ENCODE measurements around the gene MAPKAPK3. TPM values are rescaled to one million over a fixed set of nuclear protein-coding genes. Genes with fewer than 3 reads are reported as not detected.

Gene MAPKAPK3
- total RNA-seq, 1 donor from 2014 or later, result 266 TPM

DNA sequence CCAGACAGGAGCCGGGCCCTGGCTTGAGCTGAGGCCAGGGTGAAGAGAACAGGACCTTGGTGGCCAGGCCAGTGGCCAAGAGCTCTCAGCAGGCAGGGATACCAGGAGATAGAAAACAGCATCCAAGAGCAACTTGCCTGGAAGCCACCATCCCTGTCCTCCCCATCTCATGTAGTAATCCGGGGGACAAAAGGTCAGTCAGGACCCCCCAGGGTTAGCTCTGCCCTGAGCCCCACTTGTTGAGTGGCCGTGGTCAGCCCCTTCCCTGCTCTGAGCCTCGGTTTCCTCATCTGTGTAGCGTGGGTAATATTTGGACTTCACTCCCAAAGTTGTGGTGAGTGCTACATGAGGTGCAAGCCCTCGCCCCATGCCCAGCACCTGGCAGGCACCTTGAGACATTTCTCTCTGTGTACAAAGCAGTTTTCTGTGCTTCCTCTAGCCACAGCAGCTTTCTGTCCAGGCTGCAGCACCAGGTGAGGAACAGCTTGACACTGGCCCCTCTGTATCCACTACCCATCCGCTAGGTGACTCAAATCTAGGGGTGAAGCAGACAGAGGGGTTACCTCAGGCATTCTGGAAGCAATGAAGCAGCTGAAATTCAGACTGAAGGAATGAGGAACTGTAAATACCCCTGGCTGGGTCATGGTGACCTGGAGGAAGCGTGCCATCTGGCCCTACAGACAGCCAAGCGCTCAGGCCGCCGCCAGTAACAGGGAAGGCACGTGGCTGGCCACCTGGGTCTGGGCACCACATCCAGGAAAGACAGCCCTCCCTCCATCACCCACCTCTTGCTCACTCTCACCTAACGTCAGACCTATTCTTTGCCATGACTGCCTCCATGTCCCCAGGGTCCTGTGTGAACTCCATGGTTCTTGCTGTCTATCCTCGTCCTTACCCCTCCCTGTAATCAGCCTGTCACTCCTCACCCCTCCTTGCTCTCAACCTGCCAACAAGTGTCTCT is 12.0 kb upstream of the MAPKAPK3 start:
- intact Hi-C loops (cut with DNase I), result no loop called here

GRCh38 chr3:50605901-50606326 is 11.0 kb upstream of the MAPKAPK3 start:
- intact Hi-C loops (cut with DNase I), result no loop called here
- DNase-seq (ENCODE audit: low spot score), result no peak

More for the DNA sequence above, 12.0 kb upstream of the MAPKAPK3 start:
- DNase-seq (ENCODE audit: low spot score), result no peak

DNA sequence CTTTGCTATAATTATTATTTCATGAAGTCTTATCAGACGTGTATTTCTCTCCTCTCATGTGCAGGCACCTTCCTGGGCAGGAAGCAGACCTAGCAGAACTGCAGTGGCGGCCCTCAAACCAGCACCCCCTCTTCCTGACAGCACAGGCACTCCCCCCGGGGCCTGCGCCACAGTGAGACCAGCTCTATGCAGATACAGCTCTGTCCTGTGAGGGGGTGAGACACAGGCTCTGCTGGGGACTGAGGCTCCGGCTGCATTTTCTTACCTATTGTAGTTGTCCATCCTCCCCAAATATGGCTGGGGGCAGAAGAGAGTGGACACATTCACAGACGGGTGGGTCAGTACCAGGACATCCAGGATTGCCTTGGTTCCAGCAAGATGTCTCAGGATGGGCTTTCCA is 10.4 kb upstream of the MAPKAPK3 start:
- no peak for DNase-seq (ENCODE audit: low spot score)
- intact Hi-C loops (cut with DNase I), result no loop called here

- no peak for DNase-seq (ENCODE audit: low spot score)
- intact Hi-C loops (cut with DNase I), result no loop called here
These were observed 9.5 kb upstream of the MAPKAPK3 start for GRCh38 chr3:50607271-50608091.

GRCh38 chr3:50608278-50608677 is 8.7 kb upstream of the MAPKAPK3 start:
- intact Hi-C loops (cut with DNase I), result no loop called here
- no peak for DNase-seq (ENCODE audit: low spot score)

DNA sequence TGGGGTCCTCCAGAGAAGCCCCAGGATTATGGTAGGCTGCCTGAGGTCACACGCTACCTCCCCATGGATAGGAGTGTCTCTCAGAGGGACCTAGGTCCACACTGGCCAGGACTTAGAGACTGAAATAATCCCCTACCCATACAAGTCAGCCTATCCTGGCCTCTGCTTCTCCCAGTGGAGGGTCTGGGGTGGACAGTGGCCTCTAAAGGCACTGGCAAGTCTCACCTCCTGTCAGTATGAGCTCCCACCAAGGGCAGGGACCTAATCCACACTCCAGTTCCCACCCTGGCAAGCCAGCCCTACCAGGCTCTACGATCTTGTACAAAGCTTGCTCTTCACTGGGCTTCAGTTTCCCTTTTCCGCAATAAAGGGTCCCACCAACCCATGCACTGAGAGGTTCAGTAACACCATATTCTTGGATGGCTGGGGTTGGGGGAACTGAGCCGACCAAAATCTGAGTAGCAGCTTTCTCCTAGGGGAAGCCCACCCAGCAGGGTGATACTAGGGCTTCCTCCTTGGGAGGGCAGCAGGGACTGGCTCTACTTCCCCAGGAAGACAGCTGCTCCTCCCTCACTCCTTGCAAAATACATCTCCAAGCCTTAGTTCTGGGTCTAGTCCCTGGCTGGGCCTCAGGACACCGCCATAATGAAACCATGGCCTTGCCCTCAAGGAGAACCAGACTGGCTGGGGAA is 7.7 kb upstream of the MAPKAPK3 start:
- DNase-seq (ENCODE audit: low spot score), result no peak
- intact Hi-C loops (cut with DNase I), result no loop called here

- intact Hi-C loops (cut with DNase I), result loop anchor here (5.0 kb wide), 2 partner anchors 92 to 257 kb away; partner anchors contain the start of genes CYB561D2 and NPRL2
- DNase-seq (ENCODE audit: low spot score), result no peak
These were observed 7.2 kb upstream of the MAPKAPK3 start for GRCh38 chr3:50609763-50610085.

DNA sequence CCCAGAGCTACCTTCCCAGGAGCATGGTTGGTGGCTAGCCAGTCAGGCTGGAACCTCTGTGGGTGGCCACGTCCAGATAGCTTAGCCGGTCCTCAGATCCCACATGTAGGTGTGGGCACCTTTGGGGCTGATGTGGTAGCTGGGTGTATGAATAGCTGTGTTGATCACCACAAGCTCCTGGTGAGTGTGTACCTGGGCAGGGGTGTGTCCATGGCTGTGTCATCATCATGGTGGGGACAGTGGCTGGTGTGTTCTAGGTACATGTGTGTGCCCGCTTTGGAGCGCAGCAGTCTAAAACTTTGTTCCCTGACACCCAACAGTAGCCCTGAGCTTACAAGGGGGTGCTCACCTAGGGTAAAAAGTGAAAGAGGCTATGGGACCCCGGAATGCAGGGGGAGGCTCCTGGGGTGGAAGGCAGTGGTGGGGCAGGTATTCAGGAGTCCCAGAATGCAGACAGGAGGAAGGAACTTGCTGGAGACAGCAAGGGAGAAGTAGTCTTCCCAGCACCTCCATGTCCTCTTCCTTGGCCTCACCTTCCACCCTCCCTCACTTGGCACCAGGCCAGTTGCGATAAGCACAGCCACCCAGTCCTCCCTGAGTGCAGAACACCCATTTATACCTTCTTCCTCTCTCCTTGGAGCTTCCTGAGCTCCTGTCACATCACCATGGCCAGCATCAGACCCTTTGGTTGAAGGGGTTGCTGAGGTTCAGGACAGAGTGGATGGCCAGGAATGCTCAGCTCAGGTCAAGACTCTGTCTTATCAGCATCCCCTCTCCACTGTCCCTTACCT is 6.6 kb upstream of the MAPKAPK3 start:
- intact Hi-C loops (cut with DNase I), result loop anchor here (5.0 kb wide), 2 partner anchors 93 to 258 kb away; partner anchors contain the start of genes CYB561D2 and NPRL2
- DNase-seq (ENCODE audit: low spot score), result no peak

DNA sequence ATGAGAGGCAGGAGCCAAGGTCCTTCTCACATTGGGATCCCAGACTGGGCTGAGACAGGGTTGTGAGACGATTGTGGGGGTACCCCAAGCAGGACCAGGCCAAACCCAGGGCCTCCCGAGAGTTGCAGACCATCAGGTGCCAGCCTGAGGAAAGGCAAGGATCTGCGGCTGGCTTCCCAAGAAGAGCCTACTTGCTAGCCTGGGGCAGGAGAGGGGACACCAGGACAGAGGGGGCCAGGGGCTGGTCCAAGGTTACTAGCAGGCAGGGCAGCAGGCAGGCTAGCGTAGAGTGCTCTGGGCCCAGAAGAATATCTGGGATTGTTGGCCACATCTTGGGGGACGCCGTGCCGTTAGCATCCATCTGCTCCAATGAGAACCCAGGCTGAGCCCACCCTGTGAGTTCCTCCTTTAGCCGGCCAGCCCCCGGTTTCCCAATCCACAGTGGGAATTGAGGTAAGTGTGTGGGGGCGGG is 5.9 kb upstream of the MAPKAPK3 start:
- DNase-seq (ENCODE audit: low spot score), result no peak
- intact Hi-C loops (cut with DNase I), result loop anchor here (5.0 kb wide), 2 partner anchors 94 to 259 kb away; partner anchors contain the start of genes CYB561D2 and NPRL2

DNA sequence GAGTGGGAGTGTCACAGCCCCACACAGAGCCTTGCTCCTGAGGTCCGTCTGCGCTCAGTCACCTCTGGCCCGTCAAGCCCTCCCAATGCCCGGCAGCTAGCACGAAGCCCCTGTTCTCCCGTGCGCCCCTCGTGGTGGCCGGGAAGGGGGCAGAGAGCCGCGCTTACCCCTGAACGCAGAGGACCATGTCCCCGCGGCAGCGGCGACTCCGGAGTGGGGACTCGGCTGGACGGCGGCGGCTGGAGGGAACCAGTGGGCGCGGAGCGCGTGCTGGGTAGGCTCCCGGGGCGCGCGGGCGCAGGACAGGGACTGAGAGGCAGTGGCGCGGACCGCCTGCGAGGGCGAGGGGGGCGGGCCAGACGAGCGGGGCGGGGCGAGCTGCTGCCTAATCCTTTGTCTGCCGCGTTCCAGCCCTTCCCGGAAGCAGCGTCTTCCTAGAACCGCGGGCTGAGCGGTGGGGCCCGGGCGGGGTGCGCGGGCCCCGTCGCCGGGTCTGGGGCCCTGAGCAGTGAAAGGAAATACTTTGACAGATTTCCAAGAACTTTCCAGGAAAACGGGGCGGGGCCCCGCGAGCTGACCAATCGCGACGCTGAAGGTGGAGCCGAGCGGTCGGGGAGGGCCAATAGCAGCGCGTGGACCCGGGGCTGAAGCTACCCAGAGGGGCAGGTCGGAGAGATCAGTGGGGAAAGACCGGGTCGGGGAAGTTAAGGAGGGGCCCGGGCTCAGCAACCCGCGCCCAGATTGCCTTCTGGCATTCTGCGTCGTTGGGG is 5.3 kb upstream of the MAPKAPK3 start, which contains the start of gene CISH:
TSS of gene CISH (minus strand) at position 311 of the 770 bp plus-strand sequence. CDS start at position 187, 124 bp downstream.
- DNase-seq (ENCODE audit: low spot score), result peak; percentile 97
- intact Hi-C loops (cut with DNase I), result loop anchor here (5.0 kb wide), 2 partner anchors 94 to 259 kb away; partner anchors contain the start of genes CYB561D2 and NPRL2

DNA sequence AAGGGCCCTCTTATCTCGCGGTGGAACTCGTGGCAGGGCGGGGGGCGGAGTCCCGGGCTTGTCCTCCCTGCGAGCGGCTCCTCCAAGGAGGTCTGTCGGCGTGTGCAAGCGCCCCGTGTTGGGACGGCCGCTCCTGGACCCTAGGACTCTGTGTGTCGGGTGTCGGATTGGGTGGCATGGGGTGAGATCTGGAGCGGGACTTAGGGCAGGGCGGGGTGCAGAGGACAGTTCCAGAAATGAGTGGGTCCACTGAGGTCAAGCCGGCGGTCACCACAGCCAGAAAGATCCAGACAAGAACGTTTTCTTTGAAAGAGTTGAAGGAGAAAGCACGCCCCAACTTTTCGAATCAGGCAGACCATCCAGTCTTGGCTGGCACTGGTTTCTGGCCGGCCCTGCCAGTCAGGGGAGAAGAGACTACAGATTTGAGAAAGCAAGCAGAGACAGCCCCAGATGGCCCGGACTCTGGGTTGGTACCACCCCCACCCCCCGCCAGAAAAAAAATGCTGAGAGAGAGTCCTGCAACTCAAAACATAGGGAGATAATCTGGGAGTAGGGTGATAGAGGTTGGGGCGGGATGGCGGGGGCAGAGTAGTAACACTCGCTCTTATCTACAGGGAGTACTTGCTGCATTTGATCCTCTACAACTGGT is 4.6 kb upstream of the MAPKAPK3 start:
- intact Hi-C loops (cut with DNase I), result loop anchor here (5.0 kb wide), 2 partner anchors 95 to 260 kb away; partner anchors contain the start of genes CYB561D2 and NPRL2
- no peak for DNase-seq (ENCODE audit: low spot score)

GRCh38 chr3:50612970-50613846 is 3.7 kb upstream of the MAPKAPK3 start:
- intact Hi-C loops (cut with DNase I), result loop anchor here (5.0 kb wide), 2 partner anchors 96 to 261 kb away; partner anchors contain the start of genes CYB561D2 and NPRL2
- no peak for DNase-seq (ENCODE audit: low spot score)

GRCh38 chr3:50615190-50615589 is 1.8 kb upstream of the MAPKAPK3 start:
- DNase-seq (ENCODE audit: low spot score), result no peak
- intact Hi-C loops (cut with DNase I), result loop anchor here (1.0 to 5.0 kb wide), 3 partner anchors 57 to 772 kb away; partner anchors contain the start of gene MANF

- intact Hi-C loops (cut with DNase I), result loop anchor here (5.0 kb wide), 1 partner anchor 771 kb away; the partner anchor contains the start of gene MANF
- peak; percentile 92 for DNase-seq (ENCODE audit: low spot score)
These were observed 765 bp upstream of the MAPKAPK3 start for GRCh38 chr3:50616003-50616769.

- peak; percentile 98 for DNase-seq (ENCODE audit: low spot score)
- intact Hi-C loops (cut with DNase I), result loop anchor here (5.0 kb wide), 1 partner anchor 771 kb away; the partner anchor contains the start of gene MANF
These were observed 218 bp upstream of the MAPKAPK3 start for GRCh38 chr3:50616770-50617095.
